ENCODE measurements around the gene ONECUT1. TPM values are rescaled to one million over a fixed set of nuclear protein-coding genes. Genes with fewer than 3 reads are reported as not detected.

The ONECUT1 gene
- total and polyA plus RNA-seq, 8 donors, result 0.18 to 1.2 TPM; not detected in 6

GRCh38 chr15:52802110-52802509 is 12.0 kb upstream of the ONECUT1 start:
- DNase-seq, result no peak
- no peak overlapping the region for H3K4me3 ChIP-seq
- peaks cover 39 to 50% (median 44%) of the 10 kb centered on the region in 4 donors for H3K4me1 ChIP-seq
- H3K36me3 ChIP-seq, result no peaks in the 10 kb centered on the region
- H3K27me3 ChIP-seq, result peaks cover 56 to 100% (median 99%) of the 10 kb centered on the region in 3 donors
- 37 to 66% (median 41%) methylated on average over 2 of the region's 2 CpGs for WGBS, 5 donors
- H3K27ac ChIP-seq, result no peak overlapping the region
- H3K9me3 ChIP-seq, result peaks cover 0 to 10% (median 0%) of the 10 kb centered on the region in 4 donors
- intact Hi-C loops (cut with DNase I; ENCODE audit: low total_unique reads), result no loop called here
- TF ChIP-seq POLR2A (IDR thresholded peaks at IDR 0.05) (no peak), EP300 (IDR thresholded peaks at IDR 0.05) (no peak), CTCF (IDR thresholded peaks at IDR 0.05) (no peak), POLR2AphosphoS5 (IDR thresholded peaks at IDR 0.05) (no peak)

DNA sequence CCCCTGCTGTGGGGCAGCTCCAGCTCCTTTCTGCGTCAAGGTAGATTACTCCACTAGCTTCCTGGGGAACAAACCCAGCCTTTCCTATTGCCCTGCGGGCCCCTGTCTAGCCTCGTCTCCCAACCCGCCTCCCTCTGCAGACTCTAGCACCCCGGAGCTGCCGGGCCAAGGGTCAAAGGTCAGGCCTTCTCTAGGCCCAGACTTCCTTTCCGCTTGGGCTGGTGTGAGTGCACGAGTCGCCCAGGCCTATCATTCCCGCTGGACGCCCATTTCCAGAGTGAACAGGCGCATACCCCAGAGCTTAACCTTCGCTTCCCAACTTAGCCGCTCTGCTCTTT is 11.6 kb upstream of the ONECUT1 start:
- no peaks in the 10 kb centered on the region for H3K36me3 ChIP-seq
- TF ChIP-seq CTCF (IDR thresholded peaks at IDR 0.05) (no peak), EP300 (IDR thresholded peaks at IDR 0.05) (no peak), POLR2AphosphoS5 (IDR thresholded peaks at IDR 0.05) (no peak), POLR2A (IDR thresholded peaks at IDR 0.05) (no peak)
- no peak for DNase-seq
- no peak overlapping the region for H3K4me3 ChIP-seq
- intact Hi-C loops (cut with DNase I; ENCODE audit: low total_unique reads), result no loop called here
- peaks cover 52 to 100% (median 97%) of the 10 kb centered on the region in 3 donors for H3K27me3 ChIP-seq
- H3K27ac ChIP-seq, result no peak overlapping the region
- peaks cover 39 to 50% (median 44%) of the 10 kb centered on the region in 4 donors for H3K4me1 ChIP-seq
- H3K9me3 ChIP-seq, result peaks cover 0 to 10% (median 0%) of the 10 kb centered on the region in 4 donors
- WGBS, 5 donors, result 54 to 71% (median 65%) methylated on average over 13 to 14 of the region's 14 CpGs

- intact Hi-C loops (cut with DNase I; ENCODE audit: low total_unique reads), result no loop called here
- Histone ChIP-seq H3K27me3 (peaks cover 52 to 100% (median 97%) of the 10 kb centered on the region in 3 donors), H3K9me3 (peaks cover 0 to 10% (median 0%) of the 10 kb centered on the region in 4 donors), H3K4me3 (no peak overlapping the region), H3K36me3 (no peaks in the 10 kb centered on the region), H3K27ac (no peak overlapping the region), H3K4me1 (peaks cover 37 to 47% (median 42%) of the 10 kb centered on the region in 4 donors)
- TF ChIP-seq EP300 (IDR thresholded peaks at IDR 0.05) (no peak), CTCF (IDR thresholded peaks at IDR 0.05) (no peak), POLR2A (IDR thresholded peaks at IDR 0.05) (no peak), POLR2AphosphoS5 (IDR thresholded peaks at IDR 0.05) (no peak)
- DNase-seq, result no peak
- 38 to 58% (median 57%) methylated on average over 35 to 44 of the region's 44 CpGs for WGBS, 5 donors
Measured at GRCh38 chr15:52800828-52801747, 11.0 kb upstream of the ONECUT1 start.

- no peak for DNase-seq
- TF ChIP-seq CTCF (IDR thresholded peaks at IDR 0.05) (no peak), EP300 (IDR thresholded peaks at IDR 0.05) (no peak), POLR2AphosphoS5 (IDR thresholded peaks at IDR 0.05) (no peak), POLR2A (IDR thresholded peaks at IDR 0.05) (no peak)
- 27 to 50% (median 39%) methylated on average over 9 of the region's 9 CpGs for WGBS, 5 donors
- intact Hi-C loops (cut with DNase I; ENCODE audit: low total_unique reads), result no loop called here
- Histone ChIP-seq H3K4me1 (peaks cover 19 to 33% (median 24%) of the 10 kb centered on the region in 4 donors), H3K9me3 (peaks cover 0 to 10% (median 0%) of the 10 kb centered on the region in 4 donors), H3K36me3 (no peaks in the 10 kb centered on the region), H3K27ac (no peak overlapping the region), H3K27me3 (peaks cover 61 to 100% (median 97%) of the 10 kb centered on the region in 3 donors), H3K4me3 (no peak overlapping the region)
Measured at GRCh38 chr15:52799145-52799811, 9.1 kb upstream of the ONECUT1 start.
